Testis (tissue), 2 donors: ENCODE data around the gene SYNM.

Source experiments
- CTCF ChIP-seq, 3 experiments: fragments of 450-650 bp in 2 of 3; fragments of 200-600 bp in 1 of 3; sonication (generic) in 1 of 3; IDR thresholded peaks; one replicate each; pipeline ENCODE4 v1.5.1; 2016 to 2019; ENCODE audit warnings: antibody characterized with exemption in 3 of 3, mild to moderate bottlenecking in 2 of 3, moderate library complexity in 1 of 3
- POLR2A ChIP-seq: fragments of 450-650 bp; IDR thresholded peaks from one replicate; pipeline ENCODE4 v1.6.1; 2017; ENCODE audit warnings: antibody characterized with exemption, mild to moderate bottlenecking, moderate library complexity

- TF ChIP-seq CTCF (IDR thresholded peaks at IDR 0.05) (no peak), POLR2A (no peak)
These were observed 848 bp downstream of the SYNM start for GRCh38 chr15:99105514-99106341.
